HEK293 (cell line): ENCODE data around the gene TMEM208.

Experiments
- FEZF1 ChIP-seq: fragments of 450-650 bp; formaldehyde crosslinking; IDR thresholded peaks from 2 replicates; pipeline ENCODE4 v1.5.1; 2016; ENCODE audit warnings: missing biosample characterization, missing genetic modification characterization
- GLI2 ChIP-seq: fragments of 450-650 bp; formaldehyde crosslinking; IDR thresholded peaks from 2 replicates; pipeline ENCODE4; 2017; ENCODE audit warnings: missing biosample characterization, missing genetic modification characterization, low read depth, borderline replicate concordance
- HOXC10 ChIP-seq: sonication (generic); formaldehyde crosslinking; IDR thresholded peaks from 2 replicates; pipeline ENCODE4 v1.8.1; 2023; ENCODE audit warnings: mild to moderate bottlenecking, missing genetic modification reagents
- IKZF3 ChIP-seq: fragments of 450-650 bp; IDR thresholded peaks from 2 replicates; pipeline ENCODE4 v1.5.0; 2018; ENCODE audit warnings: missing biosample characterization, mild to moderate bottlenecking, missing genetic modification characterization, moderate library complexity
- INSM2 ChIP-seq: fragments of 450-650 bp; formaldehyde crosslinking; IDR thresholded peaks from 2 replicates; pipeline ENCODE4 v1.5.1; 2016; ENCODE audit warnings: missing biosample characterization, missing genetic modification characterization
- KLF16 ChIP-seq: fragments of 450-650 bp; formaldehyde crosslinking; IDR thresholded peaks from 2 replicates; pipeline ENCODE4 v1.5.1; 2017; ENCODE audit warnings: missing biosample characterization, missing genetic modification characterization
- KLF7 ChIP-seq: fragments of 450-650 bp; formaldehyde crosslinking; IDR thresholded peaks from 2 replicates; pipeline ENCODE4 v1.5.1; 2016; ENCODE audit warnings: missing biosample characterization, missing genetic modification characterization, borderline replicate concordance
- WT1 ChIP-seq: fragments of 450-650 bp; formaldehyde crosslinking; IDR thresholded peaks from 2 replicates; pipeline ENCODE4 v1.5.1; 2016; ENCODE audit warnings: missing biosample characterization, missing genetic modification characterization
- ZBTB10 ChIP-seq: fragments of 450-650 bp; formaldehyde crosslinking; IDR thresholded peaks from 2 replicates; pipeline ENCODE4 v1.5.1; 2016; ENCODE audit warnings: missing biosample characterization, missing genetic modification characterization
- ZIC2 ChIP-seq: fragments of 450-650 bp; formaldehyde crosslinking; IDR thresholded peaks from 2 replicates; pipeline ENCODE4 v1.5.1; 2016; ENCODE audit warnings: missing biosample characterization, missing genetic modification characterization
- ZNF155 ChIP-seq: fragments of 450-650 bp; formaldehyde crosslinking; IDR thresholded peaks from 2 replicates; pipeline ENCODE4 v1.5.1; 2016; ENCODE audit warnings: missing biosample characterization, missing genetic modification characterization
- ZNF184 ChIP-seq: fragments of 450-650 bp; IDR thresholded peaks from 2 replicates; pipeline ENCODE4 v1.5.1; 2018; ENCODE audit warnings: missing biosample characterization, mild to moderate bottlenecking, missing genetic modification characterization
- ZNF202 ChIP-seq: fragments of 450-650 bp; formaldehyde crosslinking; IDR thresholded peaks from 2 replicates; pipeline ENCODE4 v1.5.1; 2016; ENCODE audit warnings: missing biosample characterization, missing genetic modification characterization, borderline replicate concordance
- ZNF292 ChIP-seq: fragments of 450-650 bp; formaldehyde crosslinking; IDR thresholded peaks from 2 replicates; pipeline ENCODE4 v1.5.1; 2016; ENCODE audit warnings: low read depth, missing biosample characterization, missing genetic modification characterization, borderline replicate concordance
- ZNF426 ChIP-seq: fragments of 450-650 bp; formaldehyde crosslinking; IDR thresholded peaks from 2 replicates; pipeline ENCODE4 v1.5.1; 2017; ENCODE audit warnings: missing biosample characterization, missing genetic modification characterization, mild to moderate bottlenecking, inconsistent platforms, moderate library complexity
- ZNF488 ChIP-seq: fragments of 450-650 bp; formaldehyde crosslinking; IDR thresholded peaks from 2 replicates; pipeline ENCODE4 v1.5.1; 2016; ENCODE audit warnings: missing biosample characterization, missing genetic modification characterization
- ZNF510 ChIP-seq: fragments of 450-650 bp; formaldehyde crosslinking; IDR thresholded peaks from 2 replicates; pipeline ENCODE4 v1.5.1; 2018; ENCODE audit warnings: mild to moderate bottlenecking, missing genetic modification characterization, missing biosample characterization; ENCODE audit not compliant: insufficient replicate concordance
- ZNF548 ChIP-seq: fragments of 450-650 bp; formaldehyde crosslinking; IDR thresholded peaks from 2 replicates; pipeline ENCODE4 v1.5.1; 2016; ENCODE audit warnings: missing biosample characterization, missing genetic modification characterization
- ZNF677 ChIP-seq: fragments of 450-650 bp; IDR thresholded peaks from 2 replicates; pipeline ENCODE4 v1.5.0; 2018; ENCODE audit warnings: missing biosample characterization, mild to moderate bottlenecking, missing genetic modification characterization, moderate library complexity
- ZNF692 ChIP-seq: fragments of 450-650 bp; formaldehyde crosslinking; IDR thresholded peaks from 2 replicates; pipeline ENCODE4 v1.5.1; 2016; ENCODE audit warnings: missing biosample characterization, missing genetic modification characterization
- ZNF707 ChIP-seq: fragments of 450-650 bp; formaldehyde crosslinking; IDR thresholded peaks from 2 replicates; pipeline ENCODE4 v1.5.1; 2016; ENCODE audit warnings: missing biosample characterization, missing genetic modification characterization
- ZNF768 ChIP-seq: fragments of 450-650 bp; formaldehyde crosslinking; IDR thresholded peaks from 2 replicates; pipeline ENCODE4 v1.5.1; 2018; ENCODE audit warnings: missing biosample characterization, mild to moderate bottlenecking, missing genetic modification characterization
- TF ChIP-seq, protein P1 (sequence below): fragments of 450-650 bp; formaldehyde crosslinking; IDR thresholded peaks from 2 replicates; pipeline ENCODE4 v1.5.1; 2016; ENCODE audit warnings: missing biosample characterization, missing genetic modification characterization
- TF ChIP-seq, protein P2 (sequence below): fragments of 450-650 bp; formaldehyde crosslinking; IDR thresholded peaks from 2 replicates; pipeline ENCODE4 v1.5.1; 2017; ENCODE audit warnings: missing biosample characterization, missing genetic modification characterization
- TF ChIP-seq, protein P3 (sequence below): fragments of 450-650 bp; formaldehyde crosslinking; IDR thresholded peaks from 2 replicates; pipeline ENCODE4 v1.5.1; 2017; ENCODE audit warnings: missing biosample characterization, missing genetic modification characterization
- TF ChIP-seq, protein P4 (sequence below): fragments of 450-650 bp; formaldehyde crosslinking; IDR thresholded peaks from 2 replicates; pipeline ENCODE4; 2016; ENCODE audit warnings: missing biosample characterization, missing genetic modification characterization

TMEM208 gene

DNA sequence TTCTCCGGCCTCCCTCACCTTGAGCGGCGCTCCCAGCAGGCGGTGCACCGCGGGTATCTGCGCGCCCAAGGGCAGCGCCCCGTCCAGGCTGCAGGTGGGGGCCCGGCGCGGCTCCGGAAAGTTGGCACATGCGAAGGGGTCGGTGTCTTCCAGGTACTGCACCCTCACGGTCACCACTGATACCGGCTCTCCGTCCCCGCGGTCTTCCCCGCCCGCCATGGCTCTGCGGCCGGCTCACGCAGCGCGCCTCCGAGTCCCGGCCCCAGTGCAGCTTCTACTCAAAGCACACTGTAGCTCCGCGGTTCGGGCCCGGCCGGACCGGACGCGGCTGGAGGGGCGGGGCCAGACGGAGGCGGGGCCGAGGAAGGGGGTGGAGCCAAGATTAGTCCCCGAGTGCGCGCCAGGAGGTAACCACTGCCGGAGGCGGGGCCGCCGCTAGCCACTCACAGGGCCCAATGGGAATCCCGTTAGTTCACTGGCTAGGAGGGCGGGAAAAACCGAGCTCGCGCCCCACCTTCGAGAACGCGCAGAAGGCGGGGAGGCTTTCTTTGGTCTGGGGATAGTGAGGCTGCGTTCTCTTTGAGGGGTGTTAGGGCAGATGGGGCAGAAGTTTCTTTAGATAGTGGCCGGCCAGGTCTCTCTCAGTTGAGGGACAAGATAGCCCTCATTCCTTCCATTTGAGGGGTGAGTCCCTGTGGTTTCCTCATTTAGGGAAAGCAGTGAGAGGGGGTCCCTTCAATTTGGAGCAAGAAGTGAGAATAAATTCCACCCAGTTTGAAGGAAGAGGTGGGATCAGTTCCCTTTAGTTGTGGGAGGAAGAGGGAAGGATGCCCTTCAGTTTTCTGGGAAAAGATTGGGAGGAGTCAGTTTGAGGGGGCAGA, 20.5 kb downstream of the TMEM208 start, which contains the start of gene FHOD1 (continued):
- TF ChIP-seq ZBTB10 (peak; percentile 93; the same call in 1 of the 2 replicates), HOXC10 (CRISPR knock-in tag) (no peak), ZNF426 (no peak), KLF7 (no peak), ZNF677 (tag by site-specific recombination) (no peak), ZNF184 (tag by site-specific recombination) (no peak), IKZF3 (0 out of 2 replicates have a peak, but pooled peaks have one; percentile 40), GLI2 (tag by site-specific recombination) (no peak), FEZF1 (tag by site-specific recombination) (no peak), ZNF202 (tag by site-specific recombination) (no peak), ZNF768 (tag by site-specific recombination) (no peak), INSM2 (tag by site-specific recombination) (no peak), ZNF292 (tag by site-specific recombination) (no peak), ZNF548 (tag by site-specific recombination) (no peak), KLF16 (tag by site-specific recombination) (no peak; the same call in 1 of the 2 replicates), ZNF488 (no peak), ZNF510 (tag by site-specific recombination) (no peak), ZNF692 (tag by site-specific recombination) (peak; percentile 69), ZIC2 (tag by site-specific recombination) (peak; percentile 59), ZNF155 (no peak), ZNF707 (tag by site-specific recombination) (no peak), WT1 (tag by site-specific recombination) (no peak)
- TF ChIP-seq, protein P1, sequence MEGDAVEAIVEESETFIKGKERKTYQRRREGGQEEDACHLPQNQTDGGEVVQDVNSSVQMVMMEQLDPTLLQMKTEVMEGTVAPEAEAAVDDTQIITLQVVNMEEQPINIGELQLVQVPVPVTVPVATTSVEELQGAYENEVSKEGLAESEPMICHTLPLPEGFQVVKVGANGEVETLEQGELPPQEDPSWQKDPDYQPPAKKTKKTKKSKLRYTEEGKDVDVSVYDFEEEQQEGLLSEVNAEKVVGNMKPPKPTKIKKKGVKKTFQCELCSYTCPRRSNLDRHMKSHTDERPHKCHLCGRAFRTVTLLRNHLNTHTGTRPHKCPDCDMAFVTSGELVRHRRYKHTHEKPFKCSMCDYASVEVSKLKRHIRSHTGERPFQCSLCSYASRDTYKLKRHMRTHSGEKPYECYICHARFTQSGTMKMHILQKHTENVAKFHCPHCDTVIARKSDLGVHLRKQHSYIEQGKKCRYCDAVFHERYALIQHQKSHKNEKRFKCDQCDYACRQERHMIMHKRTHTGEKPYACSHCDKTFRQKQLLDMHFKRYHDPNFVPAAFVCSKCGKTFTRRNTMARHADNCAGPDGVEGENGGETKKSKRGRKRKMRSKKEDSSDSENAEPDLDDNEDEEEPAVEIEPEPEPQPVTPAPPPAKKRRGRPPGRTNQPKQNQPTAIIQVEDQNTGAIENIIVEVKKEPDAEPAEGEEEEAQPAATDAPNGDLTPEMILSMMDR: no peak; the same call in 1 of the 2 replicates
- TF ChIP-seq, protein P2, sequence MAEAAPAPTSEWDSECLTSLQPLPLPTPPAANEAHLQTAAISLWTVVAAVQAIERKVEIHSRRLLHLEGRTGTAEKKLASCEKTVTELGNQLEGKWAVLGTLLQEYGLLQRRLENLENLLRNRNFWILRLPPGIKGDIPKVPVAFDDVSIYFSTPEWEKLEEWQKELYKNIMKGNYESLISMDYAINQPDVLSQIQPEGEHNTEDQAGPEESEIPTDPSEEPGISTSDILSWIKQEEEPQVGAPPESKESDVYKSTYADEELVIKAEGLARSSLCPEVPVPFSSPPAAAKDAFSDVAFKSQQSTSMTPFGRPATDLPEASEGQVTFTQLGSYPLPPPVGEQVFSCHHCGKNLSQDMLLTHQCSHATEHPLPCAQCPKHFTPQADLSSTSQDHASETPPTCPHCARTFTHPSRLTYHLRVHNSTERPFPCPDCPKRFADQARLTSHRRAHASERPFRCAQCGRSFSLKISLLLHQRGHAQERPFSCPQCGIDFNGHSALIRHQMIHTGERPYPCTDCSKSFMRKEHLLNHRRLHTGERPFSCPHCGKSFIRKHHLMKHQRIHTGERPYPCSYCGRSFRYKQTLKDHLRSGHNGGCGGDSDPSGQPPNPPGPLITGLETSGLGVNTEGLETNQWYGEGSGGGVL (tag by site-specific recombination): no peak
- TF ChIP-seq, protein P3, sequence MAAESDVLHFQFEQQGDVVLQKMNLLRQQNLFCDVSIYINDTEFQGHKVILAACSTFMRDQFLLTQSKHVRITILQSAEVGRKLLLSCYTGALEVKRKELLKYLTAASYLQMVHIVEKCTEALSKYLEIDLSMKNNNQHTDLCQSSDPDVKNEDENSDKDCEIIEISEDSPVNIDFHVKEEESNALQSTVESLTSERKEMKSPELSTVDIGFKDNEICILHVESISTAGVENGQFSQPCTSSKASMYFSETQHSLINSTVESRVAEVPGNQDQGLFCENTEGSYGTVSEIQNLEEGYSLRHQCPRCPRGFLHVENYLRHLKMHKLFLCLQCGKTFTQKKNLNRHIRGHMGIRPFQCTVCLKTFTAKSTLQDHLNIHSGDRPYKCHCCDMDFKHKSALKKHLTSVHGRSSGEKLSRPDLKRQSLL (tag by site-specific recombination): no peak
- TF ChIP-seq, protein P4, sequence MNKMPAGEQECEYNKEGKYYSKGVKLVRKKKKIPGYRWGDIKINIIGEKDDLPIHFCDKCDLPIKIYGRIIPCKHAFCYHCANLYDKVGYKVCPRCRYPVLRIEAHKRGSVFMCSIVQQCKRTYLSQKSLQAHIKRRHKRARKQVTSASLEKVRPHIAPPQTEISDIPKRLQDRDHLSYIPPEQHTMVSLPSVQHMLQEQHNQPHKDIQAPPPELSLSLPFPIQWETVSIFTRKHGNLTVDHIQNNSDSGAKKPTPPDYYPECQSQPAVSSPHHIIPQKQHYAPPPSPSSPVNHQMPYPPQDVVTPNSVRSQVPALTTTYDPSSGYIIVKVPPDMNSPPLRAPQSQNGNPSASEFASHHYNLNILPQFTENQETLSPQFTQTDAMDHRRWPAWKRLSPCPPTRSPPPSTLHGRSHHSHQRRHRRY (tag by site-specific recombination): no peak
